GM12875 (cell line): Measurements from ENCODE around the gene KIAA1191.

ENCODE experiments used
- H3K4me3 ChIP-seq: one replicate; pipeline ENCODE4 v1.5.1; 2011; ENCODE audit warnings: low read depth, low read length, control low read depth
- TF ChIP-seq, protein P1 (sequence below): IDR thresholded peaks from 2 replicates; pipeline ENCODE4 v1.5.1; 2011; ENCODE audit warnings: low read depth, mild to moderate bottlenecking, control low read depth, inconsistent platforms, low read length, moderate library complexity, borderline replicate concordance; ENCODE audit not compliant: insufficient read depth

KIAA1191 gene

DNA sequence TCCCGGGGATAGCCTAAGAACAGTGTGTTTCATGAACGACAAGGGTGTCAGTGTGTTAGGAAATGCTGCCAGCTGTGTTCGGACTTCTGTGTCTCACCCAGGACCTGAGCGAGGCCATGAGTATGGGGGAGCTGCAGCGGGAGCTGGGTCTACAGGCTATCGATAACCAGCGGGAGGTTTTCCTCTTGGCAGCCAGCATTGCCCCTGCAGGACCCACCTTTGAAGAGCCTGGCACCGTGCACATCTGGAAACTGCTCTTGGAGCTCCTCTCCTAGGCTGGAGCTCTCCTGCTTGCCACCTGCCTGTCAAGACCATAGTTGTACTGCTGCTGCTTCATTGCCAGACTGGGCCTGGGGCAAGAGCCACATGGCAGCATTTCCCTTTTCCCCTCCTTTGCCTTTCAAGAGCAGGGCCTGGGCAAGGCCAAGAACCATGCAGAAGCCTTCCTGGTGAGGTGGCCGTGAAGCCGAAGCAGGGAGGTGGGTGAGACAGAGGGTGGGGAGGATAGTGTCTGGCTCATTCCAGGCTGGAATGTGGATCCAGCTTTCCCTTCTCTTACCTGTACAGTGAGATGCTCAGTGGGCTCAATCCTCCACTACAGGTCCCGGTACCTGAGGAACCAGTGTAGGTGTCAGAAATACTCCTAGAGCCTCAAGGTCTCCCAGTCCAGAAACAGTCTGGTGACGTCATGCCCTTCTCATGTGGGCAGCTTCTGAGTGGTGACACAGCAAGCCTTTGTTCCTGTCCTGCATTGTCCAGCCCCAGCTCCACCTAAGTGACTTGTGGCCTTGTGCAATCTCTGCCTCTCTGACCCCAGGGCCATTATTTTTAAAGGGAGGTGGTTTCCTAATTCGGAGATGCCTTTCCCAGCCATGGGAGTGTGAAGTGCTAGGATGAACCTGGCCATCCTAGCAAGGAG lies 10.3 kb upstream of the KIAA1191 start:
- TF ChIP-seq, protein P1, sequence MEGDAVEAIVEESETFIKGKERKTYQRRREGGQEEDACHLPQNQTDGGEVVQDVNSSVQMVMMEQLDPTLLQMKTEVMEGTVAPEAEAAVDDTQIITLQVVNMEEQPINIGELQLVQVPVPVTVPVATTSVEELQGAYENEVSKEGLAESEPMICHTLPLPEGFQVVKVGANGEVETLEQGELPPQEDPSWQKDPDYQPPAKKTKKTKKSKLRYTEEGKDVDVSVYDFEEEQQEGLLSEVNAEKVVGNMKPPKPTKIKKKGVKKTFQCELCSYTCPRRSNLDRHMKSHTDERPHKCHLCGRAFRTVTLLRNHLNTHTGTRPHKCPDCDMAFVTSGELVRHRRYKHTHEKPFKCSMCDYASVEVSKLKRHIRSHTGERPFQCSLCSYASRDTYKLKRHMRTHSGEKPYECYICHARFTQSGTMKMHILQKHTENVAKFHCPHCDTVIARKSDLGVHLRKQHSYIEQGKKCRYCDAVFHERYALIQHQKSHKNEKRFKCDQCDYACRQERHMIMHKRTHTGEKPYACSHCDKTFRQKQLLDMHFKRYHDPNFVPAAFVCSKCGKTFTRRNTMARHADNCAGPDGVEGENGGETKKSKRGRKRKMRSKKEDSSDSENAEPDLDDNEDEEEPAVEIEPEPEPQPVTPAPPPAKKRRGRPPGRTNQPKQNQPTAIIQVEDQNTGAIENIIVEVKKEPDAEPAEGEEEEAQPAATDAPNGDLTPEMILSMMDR = no peak
- H3K4me3 ChIP-seq = no peak overlapping the region

DNA sequence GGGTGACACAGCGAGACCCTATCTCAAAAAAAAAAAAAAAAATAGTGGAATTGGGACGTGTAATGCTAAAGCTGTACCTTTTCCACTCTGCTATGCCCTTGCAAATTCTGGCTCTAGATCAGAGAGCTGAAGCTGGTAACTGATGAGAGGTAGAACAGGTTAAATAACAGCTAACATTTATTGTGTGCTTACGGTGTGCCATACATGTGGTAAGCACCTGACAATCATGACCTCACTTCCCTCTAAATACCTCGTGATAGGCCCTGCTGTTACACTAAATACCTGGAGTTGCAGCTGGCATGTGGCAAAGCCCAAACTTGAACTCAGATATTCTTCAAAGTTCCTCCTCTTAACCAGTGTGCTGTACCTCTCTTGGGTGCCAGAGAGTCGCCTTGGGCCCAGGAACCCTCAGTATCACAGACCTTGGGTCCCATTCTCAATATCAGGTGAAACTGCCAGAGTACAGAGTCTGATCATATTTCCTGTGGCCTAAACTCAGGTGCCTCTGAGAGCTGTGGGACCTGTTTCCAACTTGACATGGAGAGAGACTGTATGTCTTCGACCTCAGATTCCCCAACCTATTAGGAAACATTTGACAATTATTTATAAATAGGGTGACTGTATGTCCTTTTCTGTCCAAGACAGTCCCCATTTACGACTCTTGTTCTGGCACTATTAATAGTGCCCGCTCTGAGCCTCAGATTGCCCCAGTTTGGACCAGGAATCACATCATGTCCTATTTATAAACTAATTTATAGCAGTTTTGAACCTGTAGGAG lies 8.6 kb upstream of the KIAA1191 start:
- TF ChIP-seq, protein P1 = no peak
- no peak overlapping the region for H3K4me3 ChIP-seq

DNA sequence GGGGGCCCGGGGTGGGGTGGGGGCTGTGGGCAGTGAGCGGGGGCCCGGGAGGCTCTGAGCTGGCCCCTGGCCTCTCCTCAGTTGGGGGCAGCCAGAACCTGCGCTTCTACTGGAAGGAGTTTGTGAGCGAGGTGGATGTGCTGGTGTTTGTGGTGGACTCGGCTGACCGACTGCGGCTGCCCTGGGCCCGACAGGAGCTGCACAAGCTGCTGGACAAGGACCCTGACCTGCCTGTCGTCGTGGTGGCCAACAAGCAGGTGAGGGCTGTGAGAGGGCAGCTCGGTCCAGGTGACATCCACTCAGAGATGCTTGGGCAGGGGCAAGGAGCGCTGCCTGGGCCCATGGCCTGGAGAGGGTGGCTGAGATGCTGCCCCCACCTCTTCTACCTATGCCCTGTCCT lies 7.2 kb upstream of the KIAA1191 start:
- H3K4me3 ChIP-seq = no peak overlapping the region
- TF ChIP-seq, protein P1 = no peak

DNA sequence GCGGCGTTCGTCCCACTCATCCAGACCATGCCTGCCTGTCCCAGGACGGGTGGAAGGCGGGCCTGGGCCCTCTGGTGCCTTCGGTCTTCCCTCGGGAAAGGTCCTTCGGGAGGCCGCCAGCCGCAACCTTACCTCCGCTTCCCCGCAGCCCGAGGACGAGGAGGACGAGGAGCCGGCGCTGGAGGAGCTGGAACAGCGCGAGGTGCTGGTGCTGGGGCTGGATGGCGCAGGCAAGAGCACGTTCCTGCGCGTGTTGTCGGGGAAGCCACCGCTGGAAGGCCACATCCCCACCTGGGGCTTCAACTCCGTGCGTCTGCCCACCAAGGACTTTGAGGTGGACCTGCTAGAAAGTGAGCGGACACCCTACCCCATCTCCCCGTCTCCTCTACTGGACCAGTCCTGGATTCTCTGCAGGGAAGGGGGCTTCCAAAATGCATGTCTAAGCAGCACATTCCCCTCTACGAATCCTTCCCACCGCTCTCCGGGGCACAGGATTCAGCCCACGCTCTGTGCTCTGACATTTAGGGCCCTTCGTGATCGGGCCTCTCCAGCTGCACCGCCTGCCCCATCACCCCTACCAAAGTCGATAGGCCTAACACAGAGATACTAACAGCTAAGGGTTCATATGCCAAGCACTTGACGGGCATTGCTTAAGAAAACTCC lies 4.8 kb upstream of the KIAA1191 start:
- TF ChIP-seq, protein P1 = no peak
- H3K4me3 ChIP-seq = peak overlapping the region; percentile 86

DNA sequence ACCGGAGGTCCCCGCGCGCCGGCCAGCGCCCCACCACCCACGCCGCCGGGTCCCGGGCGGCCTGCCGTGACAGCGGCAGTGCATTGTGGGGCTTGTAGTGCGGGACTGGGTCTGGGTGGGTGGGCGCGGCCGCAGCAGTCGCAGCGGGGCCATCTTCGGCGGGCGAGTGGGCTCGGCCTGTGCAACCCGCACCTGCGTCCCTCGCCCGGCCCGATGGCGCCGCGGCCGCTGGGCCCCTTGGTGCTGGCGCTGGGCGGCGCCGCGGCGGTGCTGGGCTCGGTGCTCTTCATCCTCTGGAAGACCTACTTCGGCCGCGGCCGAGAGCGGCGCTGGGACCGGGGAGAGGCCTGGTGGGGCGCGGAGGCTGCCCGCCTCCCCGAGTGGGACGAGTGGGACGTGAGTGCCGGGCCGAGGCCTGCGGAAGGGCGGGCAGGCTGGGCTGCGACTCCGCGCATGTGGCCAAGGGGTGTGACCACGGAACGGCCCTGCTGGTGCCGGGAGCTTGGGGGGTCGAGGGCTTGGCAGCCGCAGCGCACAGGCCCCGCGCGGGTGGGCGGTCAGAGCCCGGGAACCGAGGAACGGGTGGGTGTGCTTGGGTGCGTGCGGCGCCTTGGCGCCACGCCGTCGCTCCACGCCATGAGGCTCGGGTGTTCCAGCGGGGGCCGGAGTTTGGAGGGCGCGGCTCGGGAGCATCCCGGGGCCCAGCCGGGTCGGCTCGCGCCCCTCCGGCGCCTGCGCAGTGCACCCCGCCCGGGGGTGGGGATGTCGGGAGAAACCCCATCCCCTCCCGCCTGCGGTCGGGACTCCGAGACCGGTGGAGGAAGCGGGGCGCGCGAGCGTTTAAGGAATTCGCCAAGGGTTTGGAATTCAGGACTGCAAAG lies 4.0 kb upstream of the KIAA1191 start, which contains the start of gene ARL10:
Gene ARL10 (plus strand): TSS at position 137 of the 881 bp plus-strand sequence. CDS start 77 bp downstream, at position 214.
- TF ChIP-seq, protein P1 = no peak
- peak within 1 kb of the TSS; percentile 86 for H3K4me3 ChIP-seq

DNA sequence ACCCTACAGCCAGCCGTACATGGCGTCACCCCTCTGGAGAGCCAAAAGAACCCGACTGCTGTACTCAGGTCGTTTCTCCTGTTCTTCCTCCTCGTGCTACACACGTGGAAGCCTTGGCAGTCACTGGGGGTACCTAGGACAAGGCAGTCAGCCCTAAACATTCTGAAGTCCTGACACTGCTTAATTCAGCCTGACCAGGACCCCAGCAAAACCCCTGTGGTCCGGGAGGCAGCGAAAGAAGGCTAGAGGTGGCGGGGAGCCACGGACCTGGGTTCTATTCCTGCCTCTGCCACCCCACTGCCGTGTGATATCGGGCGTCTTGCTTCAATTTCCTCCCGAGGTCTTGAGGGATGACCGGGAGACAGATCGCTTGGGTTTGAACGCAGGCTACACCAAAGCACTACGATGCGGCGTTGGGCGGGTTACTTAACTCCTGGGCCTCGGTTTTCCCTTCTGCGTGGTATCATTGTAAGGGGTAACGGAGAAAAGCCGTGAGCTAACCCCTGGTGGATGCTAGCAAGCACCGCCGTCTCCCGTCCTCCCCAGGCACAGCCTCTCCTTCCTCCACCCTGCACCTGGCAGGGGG lies 3.3 kb upstream of the KIAA1191 start:
- TF ChIP-seq, protein P1 = 0 out of 2 replicates have a peak, but pooled peaks have one; percentile 6
- H3K4me3 ChIP-seq = peak overlapping the region; percentile 86
